KOPT-K1 (cell line): ENCODE measurements around the gene DTX2.
"Not testable (repeated sequence)": the region's sequence is repeated elsewhere in the genome, so short reads cannot be mapped to it uniquely, and the experiment has no call there.

Source experiments
- H3K27ac ChIP-seq: fragments of 200-600 bp; sonication (generic); 2 replicates; pipeline ENCODE4 v1.5.1; 2016; ENCODE audit warnings: antibody characterized with exemption, mild to moderate bottlenecking, low read depth, low read length; ENCODE audit not compliant: poor library complexity, severe bottlenecking
- H3K36me3 ChIP-seq: fragments of 200-600 bp; sonication (generic); 2 replicates; pipeline ENCODE4 v1.5.1; 2017; ENCODE audit warnings: antibody characterized with exemption, mild to moderate bottlenecking, low read length, moderate library complexity; ENCODE audit not compliant: insufficient read depth
- H3K9me3 ChIP-seq: fragments of 200-600 bp; sonication (generic); 2 replicates; pipeline ENCODE4 v1.5.1; 2017; ENCODE audit warnings: antibody characterized with exemption, low read length, mild to moderate bottlenecking; ENCODE audit not compliant: insufficient read depth, poor library complexity, severe bottlenecking

The DTX2 gene

GRCh38 chr7:76473097-76473496 lies 11.6 kb downstream of the DTX2 start:
- H3K27ac ChIP-seq, H3K9me3 ChIP-seq: not testable (repeated sequence)

GRCh38 chr7:76476280-76476679 lies 14.8 kb downstream of the DTX2 start:
- not testable (repeated sequence) for H3K27ac ChIP-seq, H3K9me3 ChIP-seq, H3K36me3 ChIP-seq

More at GRCh38 chr7:76473097-76473496, 11.6 kb downstream of the DTX2 start:
- not testable (repeated sequence) for H3K36me3 ChIP-seq

GRCh38 chr7:76476742-76477474 lies 15.4 kb downstream of the DTX2 start:
- H3K27ac ChIP-seq, H3K9me3 ChIP-seq, H3K36me3 ChIP-seq: not testable (repeated sequence)

- peaks cover 22% of the 10 kb centered on the region; the same call in 1 of the 2 replicates for H3K36me3 ChIP-seq
- H3K9me3 ChIP-seq, H3K27ac ChIP-seq: not testable (repeated sequence)
Observed at GRCh38 chr7:76479628-76480027, 18.1 kb downstream of the DTX2 start.

GRCh38 chr7:76480403-76481253 lies 19.1 kb downstream of the DTX2 start:
- H3K9me3 ChIP-seq, H3K27ac ChIP-seq: not testable (repeated sequence)
- peaks cover 22% of the 10 kb centered on the region; the same call in 1 of the 2 replicates for H3K36me3 ChIP-seq

- peaks cover 22% of the 10 kb centered on the region; the same call in 1 of the 2 replicates for H3K36me3 ChIP-seq
- H3K9me3 ChIP-seq, H3K27ac ChIP-seq: not testable (repeated sequence)
Observed at GRCh38 chr7:76482660-76483059, 21.2 kb downstream of the DTX2 start.

GRCh38 chr7:76483081-76483480 lies 21.6 kb downstream of the DTX2 start:
- not testable (repeated sequence) for H3K27ac ChIP-seq, H3K9me3 ChIP-seq
- H3K36me3 ChIP-seq, result peaks cover 22% of the 10 kb centered on the region; the same call in 1 of the 2 replicates

GRCh38 chr7:76484456-76484855 lies 22.9 kb downstream of the DTX2 start:
- H3K36me3 ChIP-seq, result peaks cover 22% of the 10 kb centered on the region; the same call in 1 of the 2 replicates
- H3K27ac ChIP-seq, H3K9me3 ChIP-seq: not testable (repeated sequence)

GRCh38 chr7:76485822-76486610 lies 24.5 kb downstream of the DTX2 start:
- not testable (repeated sequence) for H3K9me3 ChIP-seq
- H3K27ac ChIP-seq, result peak overlapping the region; percentile 64
- peaks cover 13% of the 10 kb centered on the region; the same call in 1 of the 2 replicates for H3K36me3 ChIP-seq

GRCh38 chr7:76486618-76487017 lies 25.1 kb downstream of the DTX2 start:
- H3K9me3 ChIP-seq, H3K27ac ChIP-seq: not testable (repeated sequence)
- peaks cover 12% of the 10 kb centered on the region; the same call in 1 of the 2 replicates for H3K36me3 ChIP-seq

GRCh38 chr7:76487969-76488368 lies 26.5 kb downstream of the DTX2 start:
- H3K27ac ChIP-seq, H3K36me3 ChIP-seq, H3K9me3 ChIP-seq: not testable (repeated sequence)

- not testable (repeated sequence) for H3K27ac ChIP-seq, H3K9me3 ChIP-seq, H3K36me3 ChIP-seq
Observed at GRCh38 chr7:76492139-76492538, 30.6 kb downstream of the DTX2 start.

- H3K36me3 ChIP-seq, H3K9me3 ChIP-seq, H3K27ac ChIP-seq: not testable (repeated sequence)
Observed at GRCh38 chr7:76495717-76496116, 34.2 kb downstream of the DTX2 start.

GRCh38 chr7:76497918-76498582 lies 36.5 kb downstream of the DTX2 start:
- H3K36me3 ChIP-seq, H3K9me3 ChIP-seq, H3K27ac ChIP-seq: not testable (repeated sequence)
